Measurements from ENCODE around the gene ARID5A.

Gene ARID5A

DNA sequence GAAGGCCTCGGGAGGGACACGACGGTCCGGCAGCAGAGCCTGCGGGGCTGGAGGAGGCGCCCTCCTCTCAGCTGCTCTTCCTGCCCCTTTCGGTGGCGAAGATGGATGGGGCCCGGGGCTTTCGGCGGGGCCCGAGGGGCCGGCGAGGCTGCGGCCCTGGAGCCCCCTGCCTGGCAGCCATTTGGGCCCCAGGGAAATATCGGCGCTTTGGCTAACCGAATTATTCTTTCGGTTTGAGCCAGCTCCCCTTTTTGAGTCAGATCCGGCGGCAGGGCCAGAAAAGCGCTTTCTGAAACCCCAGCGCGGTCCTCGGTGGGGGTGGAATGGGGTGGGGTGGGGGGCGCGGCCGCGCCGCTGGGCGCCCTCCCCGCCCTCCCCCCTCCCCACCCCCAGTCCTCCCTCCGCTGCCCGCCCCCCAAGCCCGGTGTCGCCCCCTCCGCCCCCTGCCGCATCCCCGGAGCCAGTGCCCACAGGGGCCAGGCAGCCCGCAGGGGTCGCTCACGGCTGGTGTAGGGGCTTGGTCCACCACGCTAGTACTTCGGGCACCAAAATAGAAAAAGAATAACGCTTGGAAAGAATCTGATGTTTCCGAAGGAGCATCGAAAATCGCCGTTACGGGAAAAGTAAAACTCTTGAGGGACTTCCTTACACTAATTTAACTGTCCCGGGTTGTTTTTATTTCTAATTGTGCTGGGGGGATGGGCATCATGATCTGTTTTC lies 9.1 kb upstream of the ARID5A start:
- no peak for DNase-seq (ENCODE audit: low read depth)
- TF ChIP-seq CTCF (conservative IDR thresholded peaks at IDR 0.05; ENCODE audit: control insufficient read depth, insufficient read depth, low read depth, low read length), result no peak
- peak overlapping the region; percentile 37 for H3K4me3 ChIP-seq (ENCODE audit: control insufficient read depth, low read depth, low read length)

DNA sequence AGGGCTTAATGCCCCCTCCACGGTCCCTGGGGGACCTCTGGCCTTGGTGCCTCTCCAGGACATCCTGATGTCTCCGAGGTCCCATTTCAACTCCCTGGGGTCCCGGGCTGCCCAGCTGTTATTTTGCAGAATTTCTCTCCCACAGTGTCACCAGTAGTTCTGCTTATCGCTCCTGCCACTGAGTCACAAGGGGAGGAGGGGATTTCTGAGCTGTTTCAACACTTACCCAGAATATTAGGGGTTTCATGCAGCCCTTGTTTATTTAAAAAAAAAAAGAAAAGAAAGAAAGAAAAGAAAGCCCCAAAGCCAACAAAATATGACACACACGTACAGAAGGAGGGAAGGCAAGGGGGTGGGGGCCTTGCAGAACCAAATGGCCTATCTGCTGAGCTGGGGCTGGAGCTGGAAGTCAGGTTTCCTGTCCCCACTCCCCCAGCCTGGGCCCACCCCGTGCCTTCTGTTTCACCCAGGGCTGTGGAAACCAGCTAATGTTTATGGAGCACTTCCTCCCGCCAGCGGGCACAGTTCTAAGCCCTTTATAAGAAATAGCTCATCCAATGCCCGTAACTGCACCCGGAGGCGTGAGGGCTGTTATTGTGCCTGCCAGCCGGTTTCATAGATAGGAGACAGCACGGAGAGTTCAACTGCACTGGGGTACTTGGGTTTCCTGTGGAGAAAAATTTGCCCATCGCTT lies 8.4 kb upstream of the ARID5A start:
- H3K4me3 ChIP-seq (ENCODE audit: control insufficient read depth, low read depth, low read length), result peak overlapping the region; percentile 34
- TF ChIP-seq CTCF (conservative IDR thresholded peaks at IDR 0.05; ENCODE audit: control insufficient read depth, insufficient read depth, low read depth, low read length), result no peak
- DNase-seq (ENCODE audit: low read depth), result peak; percentile 38

GRCh38 chr2:96528700-96529375 lies 7.7 kb upstream of the ARID5A start:
- H3K4me3 ChIP-seq (ENCODE audit: control insufficient read depth, low read depth, low read length), result no peak overlapping the region
- DNase-seq (ENCODE audit: low read depth), result no peak
- no peak for TF ChIP-seq CTCF (conservative IDR thresholded peaks at IDR 0.05; ENCODE audit: control insufficient read depth, insufficient read depth, low read depth, low read length)

GRCh38 chr2:96529376-96530143 lies 7.0 kb upstream of the ARID5A start:
- no peak for DNase-seq (ENCODE audit: low read depth)
- H3K4me3 ChIP-seq (ENCODE audit: control insufficient read depth, low read depth, low read length), result no peak overlapping the region
- no peak for TF ChIP-seq CTCF (conservative IDR thresholded peaks at IDR 0.05; ENCODE audit: control insufficient read depth, insufficient read depth, low read depth, low read length)

- H3K4me3 ChIP-seq (ENCODE audit: control insufficient read depth, low read depth, low read length), result no peak overlapping the region
- no peak for TF ChIP-seq CTCF (conservative IDR thresholded peaks at IDR 0.05; ENCODE audit: control insufficient read depth, insufficient read depth, low read depth, low read length)
- DNase-seq (ENCODE audit: low read depth), result no peak
Observed at GRCh38 chr2:96530144-96530430, 6.5 kb upstream of the ARID5A start.

DNA sequence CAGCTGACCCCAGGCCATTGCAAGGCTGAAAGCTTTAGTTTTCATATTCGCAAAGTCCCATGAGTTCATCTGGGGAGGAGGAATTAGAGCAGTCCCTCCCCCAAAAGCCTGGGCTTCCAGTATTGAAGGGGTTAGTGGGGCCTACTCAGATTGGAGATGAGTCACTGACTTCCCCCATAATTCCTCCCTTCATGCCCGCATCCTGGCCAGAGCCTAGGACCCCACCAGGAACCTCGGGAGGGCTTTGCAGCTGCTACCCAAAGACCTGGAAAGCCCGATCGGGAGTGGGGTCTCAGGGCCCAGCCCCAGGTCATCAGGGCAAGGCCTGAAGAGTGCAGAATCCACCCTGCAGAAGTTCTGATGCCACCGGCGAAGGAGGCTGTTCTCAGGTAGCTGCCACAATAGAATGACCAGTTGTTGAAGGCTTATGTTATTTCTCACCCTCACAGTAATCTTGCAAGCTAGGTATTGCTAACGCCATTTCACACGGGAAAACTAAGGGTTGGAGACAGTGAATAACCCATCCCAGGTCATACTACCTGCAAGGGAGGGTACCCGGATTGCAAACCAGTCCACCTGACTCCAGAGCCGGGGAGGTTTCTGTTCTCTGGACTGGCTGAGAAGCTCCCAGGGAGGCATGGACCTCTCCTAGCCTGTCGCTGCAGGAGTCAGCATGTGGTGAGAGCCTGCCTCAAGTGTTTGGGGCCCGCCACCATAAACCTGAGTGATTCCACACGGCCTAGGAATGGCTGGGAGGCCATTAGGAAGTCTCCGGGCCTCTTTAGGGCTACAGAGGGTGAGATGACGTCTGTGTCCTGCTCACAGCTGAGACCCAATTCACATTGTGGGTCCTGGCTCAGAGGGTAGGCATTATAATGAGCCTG lies 5.8 kb upstream of the ARID5A start:
- no peak overlapping the region for H3K4me3 ChIP-seq (ENCODE audit: control insufficient read depth, low read depth, low read length)
- TF ChIP-seq CTCF (conservative IDR thresholded peaks at IDR 0.05; ENCODE audit: control insufficient read depth, insufficient read depth, low read depth, low read length), result no peak
- no peak for DNase-seq (ENCODE audit: low read depth)

Data from fibroblast of mammary gland (primary cell).